CD14-positive monocyte (primary cell): ENCODE results near the gene GP9. TPM values are rescaled to one million over a fixed set of nuclear protein-coding genes. Genes with fewer than 3 reads are reported as not detected.

ENCODE experiments used
- DNase-seq, 3 donors: peaks; one replicate each; pipeline ENCODE4 v3.0.0-alpha.2; 2011 to 2022
- H2AFZ ChIP-seq: 2 replicates; pipeline ENCODE4 v1.6.0; 2012; ENCODE audit warnings: mild to moderate bottlenecking, low read depth, low read length, inconsistent platforms; ENCODE audit not compliant: insufficient read depth, poor library complexity, severe bottlenecking
- H3K27ac ChIP-seq, 2 donors: 1 replicate in 1 of 2; 2 replicates in 1 of 2; pipeline ENCODE4 v1.5.1; 2012 to 2013; ENCODE audit warnings: low read length in 2 of 2, control low read depth in 1 of 2, inconsistent platforms in 1 of 2, low read depth in 1 of 2, mild to moderate bottlenecking in 1 of 2
- H3K27me3 ChIP-seq, 2 donors: one replicate each; pipeline versions ENCODE4 v1.6.0 to v1.6.1; 2011 to 2013; ENCODE audit warnings: low read length in 2 of 2; ENCODE audit not compliant: control insufficient read depth in 2 of 2, insufficient read depth in 2 of 2
- H3K36me3 ChIP-seq, 2 donors: replicated peaks in 1 of 2; 1 replicate in 1 of 2; 2 replicates in 1 of 2; pipeline versions ENCODE4 v1.5.1 to v1.6.1; 2012 to 2013; ENCODE audit warnings: low read length in 2 of 2, control low read depth in 1 of 2, inconsistent platforms in 1 of 2, mild to moderate bottlenecking in 1 of 2; ENCODE audit not compliant: insufficient read depth in 2 of 2, control insufficient read depth in 1 of 2
- H3K4me1 ChIP-seq, 2 donors: 1 replicate in 1 of 2; 2 replicates in 1 of 2; pipeline versions ENCODE4 v1.5.1 to v1.6.1; 2012 to 2013; ENCODE audit warnings: low read length in 2 of 2, control low read depth in 1 of 2, inconsistent platforms in 1 of 2, mild to moderate bottlenecking in 1 of 2, moderate library complexity in 1 of 2; ENCODE audit not compliant: insufficient read depth in 2 of 2, control insufficient read depth in 1 of 2
- H3K4me2 ChIP-seq: replicated peaks from 2 replicates; pipeline ENCODE3; 2012; ENCODE audit warnings: low read length, moderate library complexity, mild to moderate bottlenecking; ENCODE audit not compliant: poor library complexity, severe bottlenecking; ENCODE audit errors: extremely low read depth
- H3K4me3 ChIP-seq, 3 experiments: fragments of 200-600 bp in 1 of 3; sonication (generic) in 1 of 3; replicated peaks in 1 of 3; 1 replicate in 2 of 3; 2 replicates in 1 of 3; pipeline ENCODE4 v1.5.1; 2011 to 2013; ENCODE audit warnings: low read length in 3 of 3, mild to moderate bottlenecking in 3 of 3, control low read depth in 2 of 3, low read depth in 2 of 3, inconsistent platforms in 1 of 3, moderate library complexity in 1 of 3
- H3K79me2 ChIP-seq: 2 replicates; pipeline ENCODE4 v1.6.0; 2012; ENCODE audit warnings: mild to moderate bottlenecking, control low read depth, inconsistent platforms, low read length, moderate library complexity; ENCODE audit not compliant: insufficient read depth
- H3K9ac ChIP-seq: 2 replicates; pipeline ENCODE4 v1.6.0; 2017; ENCODE audit warnings: low read length, mild to moderate bottlenecking; ENCODE audit not compliant: insufficient read depth, poor library complexity, severe bottlenecking
- H3K9me3 ChIP-seq, 2 donors: replicated peaks in 1 of 2; 1 replicate in 1 of 2; 2 replicates in 1 of 2; pipeline versions ENCODE4 v1.5.1 to v1.6.1; 2012 to 2013; ENCODE audit warnings: low read length in 2 of 2, control low read depth in 1 of 2; ENCODE audit not compliant: control insufficient read depth in 1 of 2, insufficient read depth in 1 of 2
- H4K20me1 ChIP-seq: 2 replicates; pipeline ENCODE4 v1.6.0; 2012; ENCODE audit warnings: mild to moderate bottlenecking, low read length, control low read depth, moderate library complexity; ENCODE audit not compliant: insufficient read depth
- H3K27ac Mint-ChIP-seq, 7 donors: one replicate each; pipeline ENCODE4 v1.8.0; 2020; ENCODE audit warnings: mild to moderate bottlenecking in 7 of 7, mixed read lengths in 7 of 7, moderate library complexity in 6 of 7, inconsistent platforms in 2 of 7
- H3K27me3 Mint-ChIP-seq, 3 donors: one replicate each; pipeline ENCODE4 v1.8.0; 2021 to 2022; ENCODE audit warnings: low read depth in 3 of 3, mild to moderate bottlenecking in 3 of 3, mixed read lengths in 3 of 3, moderate library complexity in 3 of 3, inconsistent platforms in 1 of 3
- H3K36me3 Mint-ChIP-seq, 2 donors: one replicate each; pipeline ENCODE4 v1.8.0; 2020; ENCODE audit warnings: mixed read lengths in 2 of 2, inconsistent platforms in 1 of 2, mild to moderate bottlenecking in 1 of 2
- H3K4me1 Mint-ChIP-seq: one replicate; pipeline ENCODE4 v1.8.0; 2020; ENCODE audit warnings: mild to moderate bottlenecking, mixed read lengths
- H3K4me3 Mint-ChIP-seq, 2 donors: one replicate each; pipeline ENCODE4 v1.8.0; 2020; ENCODE audit warnings: mild to moderate bottlenecking in 2 of 2, mixed read lengths in 2 of 2, moderate library complexity in 1 of 2
- H3K9me3 Mint-ChIP-seq, 7 donors: one replicate each; pipeline ENCODE4 v1.8.0; 2020 to 2022; ENCODE audit warnings: mixed read lengths in 7 of 7, mild to moderate bottlenecking in 6 of 7, moderate library complexity in 6 of 7, inconsistent platforms in 2 of 7
- WGBS: methylation state at CpG from one replicate; pipeline ENCODE4 v1.1.5; 2013; ENCODE audit warnings: missing lambda C conversion rate; ENCODE audit not compliant: insufficient coverage; 5-methylcytosine and 5-hydroxymethylcytosine counted together
- intact Hi-C, 2 donors: fragments of 100-400 bp; cut with micrococcal nuclease; formaldehyde crosslinking; loops; one replicate each; pipeline versions ENCODE4 v1.15.0 to v1.15.1; 2023
- polyA plus RNA-seq, 3 donors: library from polyadenylated mRNA; depleted of rRNA in 1 of 3; unstranded in 2 of 3; stranded (reverse) in 1 of 3; fragments of 300-500 nt in 2 of 3; fragments of >200 nt in 1 of 3; fragmentation: Illumina TruSeq in 2 of 3; gene quantifications; 1 replicate in 2 of 3; 2 replicates in 1 of 3; pipeline ENCODE4 v1.2.3, GENCODE V29; 2012 to 2021
- TF ChIP-seq, protein P1 (sequence below): fragments of 200-600 bp; IDR thresholded peaks from one replicate; pipeline ENCODE4 v1.8.0; 2022; ENCODE audit warnings: antibody characterized with exemption, mild to moderate bottlenecking

GP9 gene
- polyA plus RNA-seq, 3 donors = 0.74 to 2.7 TPM; not detected in 1

DNA sequence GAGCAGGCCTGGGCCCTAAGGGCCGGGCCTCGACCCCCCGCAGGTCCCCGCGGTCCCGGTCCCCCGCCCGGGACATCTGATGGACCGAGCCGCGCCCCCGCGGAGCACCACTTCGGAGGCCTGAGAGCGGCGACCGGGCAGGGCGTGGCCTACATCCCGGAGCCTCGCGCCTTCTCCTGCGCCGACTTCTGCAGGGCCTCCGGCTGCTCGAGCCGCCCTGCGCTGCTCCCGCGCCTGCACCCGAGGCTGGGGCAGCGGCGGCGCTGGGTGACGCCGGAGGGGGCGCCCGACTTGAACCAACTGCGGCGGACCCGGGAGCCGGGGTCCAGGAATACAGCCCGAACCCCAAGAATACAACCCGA lies 14.9 kb upstream of the GP9 start:
- Histone ChIP-seq H2AFZ (peak overlapping the region; percentile 63), H3K27ac (no peak overlapping the region), H3K4me2 (peak overlapping the region; percentile 62), H3K9me3 (peaks cover 4 to 5% of the 10 kb centered on the region in 2 donors), H4K20me1 (no peaks in the 10 kb centered on the region), H3K36me3 (no peaks in the 10 kb centered on the region), H3K4me1 (peaks cover 3 to 10% of the 10 kb centered on the region in 2 donors), H3K79me2 (no peaks in the 10 kb centered on the region), H3K9ac (no peak overlapping the region), H3K27me3 (peaks cover 8 to 47% of the 10 kb centered on the region in 2 donors), H3K4me3 (peak overlapping the region in 1 of 3 experiments; percentile 49)
- no peak for DNase-seq
- WGBS = under 1% methylated on average over 43 of the region's 43 CpGs
- TF ChIP-seq, protein P1, sequence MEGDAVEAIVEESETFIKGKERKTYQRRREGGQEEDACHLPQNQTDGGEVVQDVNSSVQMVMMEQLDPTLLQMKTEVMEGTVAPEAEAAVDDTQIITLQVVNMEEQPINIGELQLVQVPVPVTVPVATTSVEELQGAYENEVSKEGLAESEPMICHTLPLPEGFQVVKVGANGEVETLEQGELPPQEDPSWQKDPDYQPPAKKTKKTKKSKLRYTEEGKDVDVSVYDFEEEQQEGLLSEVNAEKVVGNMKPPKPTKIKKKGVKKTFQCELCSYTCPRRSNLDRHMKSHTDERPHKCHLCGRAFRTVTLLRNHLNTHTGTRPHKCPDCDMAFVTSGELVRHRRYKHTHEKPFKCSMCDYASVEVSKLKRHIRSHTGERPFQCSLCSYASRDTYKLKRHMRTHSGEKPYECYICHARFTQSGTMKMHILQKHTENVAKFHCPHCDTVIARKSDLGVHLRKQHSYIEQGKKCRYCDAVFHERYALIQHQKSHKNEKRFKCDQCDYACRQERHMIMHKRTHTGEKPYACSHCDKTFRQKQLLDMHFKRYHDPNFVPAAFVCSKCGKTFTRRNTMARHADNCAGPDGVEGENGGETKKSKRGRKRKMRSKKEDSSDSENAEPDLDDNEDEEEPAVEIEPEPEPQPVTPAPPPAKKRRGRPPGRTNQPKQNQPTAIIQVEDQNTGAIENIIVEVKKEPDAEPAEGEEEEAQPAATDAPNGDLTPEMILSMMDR = no peak
- Mint-ChIP-seq H3K4me1 (peaks cover 2% of the 10 kb centered on the region), H3K9me3 (peaks cover 10 to 35% (median 27%) of the 10 kb centered on the region in 7 donors), H3K4me3 (peak overlapping the region in 1 of 2 donors; percentile 62), H3K27ac (no peak overlapping the region), H3K36me3 (no peaks in the 10 kb centered on the region), H3K27me3 (peaks cover 31 to 57% (median 43%) of the 10 kb centered on the region in 3 donors)
- intact Hi-C loops = no loop called here

DNA sequence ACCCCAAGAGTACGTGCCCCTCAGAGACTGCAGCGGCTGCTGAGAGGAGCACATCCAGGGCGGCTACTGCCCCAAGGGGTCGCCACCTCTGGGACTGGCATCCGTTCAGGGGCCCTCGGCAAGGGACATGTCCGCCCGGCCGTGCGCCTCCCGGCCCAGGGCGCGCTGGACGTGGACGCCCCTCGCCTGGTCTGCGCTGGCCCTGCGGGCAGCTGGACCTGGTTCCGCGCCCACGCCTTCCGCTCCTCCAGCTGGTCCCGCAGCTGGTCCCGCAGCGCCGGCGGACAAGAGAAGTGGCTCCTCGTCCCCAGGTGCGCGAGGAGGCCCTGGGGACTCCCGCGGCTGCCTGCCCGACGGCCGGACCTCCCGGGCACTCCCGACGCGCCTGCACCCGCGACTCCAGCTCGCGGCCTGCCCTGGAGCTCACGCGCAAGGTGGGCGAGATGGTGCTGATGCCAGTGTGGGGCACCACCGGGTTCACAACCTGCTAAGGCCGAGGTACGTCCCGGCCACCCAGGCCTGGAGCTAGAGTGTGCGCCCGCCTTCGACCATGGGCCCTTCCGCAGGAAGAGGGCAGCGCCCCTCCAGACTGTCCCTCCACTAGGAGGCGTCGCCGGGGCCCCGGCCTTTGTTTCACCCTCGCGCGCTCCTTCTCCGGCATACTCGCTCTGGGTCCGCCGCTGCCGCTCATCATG lies 14.4 kb upstream of the GP9 start:
- no peaks in the 10 kb centered on the region for H3K36me3 ChIP-seq
- peaks cover 10 to 35% (median 27%) of the 10 kb centered on the region in 7 donors for H3K9me3 Mint-ChIP-seq
- H3K27me3 Mint-ChIP-seq = peaks cover 31 to 57% (median 42%) of the 10 kb centered on the region in 3 donors
- peak overlapping the region; percentile 25 to 79 for H3K4me3 Mint-ChIP-seq
- no peaks in the 10 kb centered on the region for H3K79me2 ChIP-seq
- H3K27me3 ChIP-seq = peaks cover 8 to 47% of the 10 kb centered on the region in 2 donors
- H3K9me3 ChIP-seq = peaks cover 4 to 5% of the 10 kb centered on the region in 2 donors
- H3K4me2 ChIP-seq = peak overlapping the region; percentile 62
- no peaks in the 10 kb centered on the region for H4K20me1 ChIP-seq
- H3K27ac Mint-ChIP-seq = no peak overlapping the region
- no peak for DNase-seq
- H3K9ac ChIP-seq = no peak overlapping the region
- intact Hi-C loops = no loop called here
- H3K4me1 Mint-ChIP-seq = peaks cover 2% of the 10 kb centered on the region
- peaks cover 3 to 10% of the 10 kb centered on the region in 2 donors for H3K4me1 ChIP-seq
- H3K4me3 ChIP-seq = peak overlapping the region in 1 of 3 experiments; percentile 49
- TF ChIP-seq, protein P1 = peak; percentile 27
- no peak overlapping the region for H3K27ac ChIP-seq
- 34% methylated on average over 65 of the region's 67 CpGs for WGBS
- no peaks in the 10 kb centered on the region for H3K36me3 Mint-ChIP-seq
- H2AFZ ChIP-seq = peak overlapping the region; percentile 63
